SK-N-SH (cell line): ENCODE data around the gene CCL2. TPM values are rescaled to one million over a fixed set of nuclear protein-coding genes. Genes with fewer than 3 reads are reported as not detected.
A peak's percentile ranks its signal among the peaks of the same experiment; 100 is the strongest.

Experiments used
- CTCF ChIA-PET: fragments of 300-600, 350-600 bp; formaldehyde crosslinking; extraction: SDS; loops from one replicate; lab custom pipeline; 2021; lab: Yijun Ruan, JAX
- POLR2A ChIA-PET: fragments of 350-600 bp; sonication (Branson Sonifier 250); formaldehyde crosslinking; extraction: SDS; loops from one replicate; lab custom pipeline; 2020; ENCODE audit warnings: antibody characterized with exemption, inconsistent platforms; lab: Yijun Ruan, JAX
- DNase-seq: peaks from one replicate; pipeline ENCODE4 v3.0.0; 2012
- H2AFZ ChIP-seq: fragments of 200-600 bp; sonication (generic); 2 replicates; pipeline ENCODE4 v1.8.1; 2016; ENCODE audit warnings: antibody characterized with exemption, mild to moderate bottlenecking, low read depth
- H3F3A ChIP-seq: fragments of 200-600 bp; sonication (generic); replicated peaks from 2 replicates; pipeline ENCODE3; 2016; ENCODE audit warnings: antibody characterized with exemption, mild to moderate bottlenecking; ENCODE audit not compliant: insufficient read depth
- H3K27ac ChIP-seq, 2 experiments: fragments of 200-500 bp in 1 of 2; fragments of 200-600 bp in 1 of 2; sonication (Bioruptor generic) in 1 of 2; sonication (generic), shearing (Covaris generic) in 1 of 2; 2 replicates each; pipeline versions ENCODE4 v1.5.1 to v1.6.1; 2014 to 2016; ENCODE audit warnings: low read depth in 2 of 2, inconsistent platforms in 1 of 2, low read length in 1 of 2, mild to moderate bottlenecking in 1 of 2, mixed read lengths in 1 of 2
- H3K27me3 ChIP-seq: fragments of 200-600 bp; sonication (generic), shearing (Covaris generic); 2 replicates; pipeline ENCODE4 v1.6.1; 2016; ENCODE audit warnings: mixed run types; ENCODE audit not compliant: insufficient read depth
- H3K36me3 ChIP-seq, 2 experiments: fragments of 200-500 bp in 1 of 2; fragments of 200-600 bp in 1 of 2; sonication (Bioruptor generic) in 1 of 2; sonication (generic) in 1 of 2; replicated peaks in 1 of 2; 2 replicates each; pipeline versions ENCODE3 to v1.5.1; 2014 to 2016; ENCODE audit warnings: low read length in 1 of 2, mild to moderate bottlenecking in 1 of 2; ENCODE audit not compliant: insufficient read depth in 2 of 2, control insufficient read depth in 1 of 2
- H3K4me1 ChIP-seq, 2 experiments: fragments of 200-500 bp in 1 of 2; fragments of 200-600 bp in 1 of 2; sonication (Bioruptor generic) in 1 of 2; sonication (generic), shearing (Covaris generic) in 1 of 2; 2 replicates each; pipeline versions ENCODE4 v1.5.1 to v1.6.1; 2014 to 2016; ENCODE audit warnings: low read depth in 1 of 2, low read length in 1 of 2, mixed run types in 1 of 2; ENCODE audit not compliant: insufficient read depth in 2 of 2, control insufficient read depth in 1 of 2
- H3K4me2 ChIP-seq: fragments of 200-600 bp; sonication (generic), shearing (Covaris generic); 2 replicates; pipeline ENCODE4 v1.6.1; 2017; ENCODE audit warnings: mixed run types
- H3K4me3 ChIP-seq, 2 experiments: fragments of 200-500 bp in 1 of 2; fragments of 200-600 bp in 1 of 2; sonication (Bioruptor generic) in 1 of 2; sonication (generic), shearing (Covaris generic) in 1 of 2; 2 replicates each; pipeline versions ENCODE4 v1.5.1 to v1.8.1; 2014 to 2016; ENCODE audit warnings: low read depth in 2 of 2, inconsistent platforms in 1 of 2, low read length in 1 of 2, mild to moderate bottlenecking in 1 of 2, mixed read lengths in 1 of 2, moderate library complexity in 1 of 2
- H3K79me2 ChIP-seq: fragments of 200-600 bp; sonication (generic); 2 replicates; pipeline ENCODE4 v1.8.1; 2017; ENCODE audit warnings: mild to moderate bottlenecking; ENCODE audit not compliant: insufficient read depth
- H3K9ac ChIP-seq: fragments of 200-600 bp; sonication (generic); 2 replicates; pipeline ENCODE4 v1.6.1; 2017; ENCODE audit warnings: mixed run types
- H3K9me2 ChIP-seq: fragments of 200-600 bp; sonication (generic); 2 replicates; pipeline ENCODE4 v1.6.1; 2017; ENCODE audit warnings: mixed run types
- H3K9me3 ChIP-seq: fragments of 200-600 bp; sonication (generic); 2 replicates; pipeline ENCODE4 v1.6.1; 2017; ENCODE audit warnings: mixed run types, mild to moderate bottlenecking, moderate library complexity
- H4K20me1 ChIP-seq: fragments of 200-600 bp; sonication (generic); 2 replicates; pipeline ENCODE4 v1.6.1; 2017; ENCODE audit warnings: mild to moderate bottlenecking, mixed run types; ENCODE audit not compliant: insufficient read depth
- CHD2 ChIP-seq: fragments of 150-350 bp; IDR thresholded peaks from 2 replicates; pipeline ENCODE4 v1.6.1; 2018; ENCODE audit warnings: low read length; ENCODE audit not compliant: partially characterized antibody
- ELF1 ChIP-seq: IDR thresholded peaks from 2 replicates; pipeline ENCODE4 v1.4.0; 2012
- EP300 ChIP-seq, 2 experiments: IDR thresholded peaks; 2 replicates each; pipeline versions ENCODE4 v1.4.0 to v1.6.1; 2012; ENCODE audit warnings: borderline replicate concordance in 1 of 2, low read depth in 1 of 2, low read length in 1 of 2
- EZH2phosphoT487 ChIP-seq: fragments of 200-600 bp; sonication (generic); IDR thresholded peaks from 2 replicates; pipeline ENCODE4 v1.6.1; 2017; ENCODE audit warnings: low read depth, mixed run types, mild to moderate bottlenecking, antibody characterized with exemption, moderate library complexity, borderline replicate concordance
- FOSL2 ChIP-seq: IDR thresholded peaks from 2 replicates; pipeline ENCODE4 v1.4.0; 2012; ENCODE audit warnings: low read depth, mild to moderate bottlenecking, moderate library complexity, borderline replicate concordance
- FOXM1 ChIP-seq: IDR thresholded peaks from 2 replicates; pipeline ENCODE4 v1.4.0; 2012; ENCODE audit warnings: low read depth, mild to moderate bottlenecking
- GATA2 ChIP-seq: sonication (generic); formaldehyde crosslinking; IDR thresholded peaks from 2 replicates; pipeline ENCODE4 v1.5.0; 2020; ENCODE audit warnings: mild to moderate bottlenecking, missing genetic modification reagents
- JUND ChIP-seq: IDR thresholded peaks from 2 replicates; pipeline ENCODE4 v1.4.0; 2012
- MEF2A ChIP-seq: IDR thresholded peaks from 2 replicates; pipeline ENCODE4 v1.4.0; 2012; ENCODE audit warnings: low read depth, borderline replicate concordance
- MXI1 ChIP-seq: IDR thresholded peaks from 2 replicates; pipeline ENCODE4 v1.6.1; 2012; ENCODE audit warnings: mild to moderate bottlenecking, low read depth, low read length, improper control_type of control experiment
- NRF1 ChIP-seq: IDR thresholded peaks from 2 replicates; pipeline ENCODE4 v1.6.1; 2012; ENCODE audit warnings: low read depth, mild to moderate bottlenecking, low read length
- POLR2AphosphoS5 ChIP-seq: IDR thresholded peaks from 2 replicates; pipeline ENCODE4 v1.6.1; 2012; ENCODE audit warnings: low read depth, low read length
- RAD21 ChIP-seq: IDR thresholded peaks from 2 replicates; pipeline ENCODE4 v1.6.1; 2012; ENCODE audit warnings: mild to moderate bottlenecking, low read length
- RCOR1 ChIP-seq: fragments of 150-350 bp; IDR thresholded peaks from 2 replicates; pipeline ENCODE4 v1.6.1; 2017; ENCODE audit warnings: antibody characterized with exemption, low read length
- RFX5 ChIP-seq: IDR thresholded peaks from 2 replicates; pipeline ENCODE4 v1.6.1; 2012; ENCODE audit warnings: mild to moderate bottlenecking, improper control_type of control experiment, low read length
- SIN3A ChIP-seq: IDR thresholded peaks from 2 replicates; pipeline ENCODE4 v1.6.1; 2012; ENCODE audit warnings: low read depth, mild to moderate bottlenecking, low read length, moderate library complexity, borderline replicate concordance
- SMC3 ChIP-seq: IDR thresholded peaks from 2 replicates; pipeline ENCODE4 v1.6.1; 2012; ENCODE audit warnings: low read depth, low read length, improper control_type of control experiment
- TCF12 ChIP-seq: IDR thresholded peaks from 2 replicates; pipeline ENCODE4 v1.4.0; 2012
- TEAD4 ChIP-seq: IDR thresholded peaks from 2 replicates; pipeline ENCODE4 v1.4.0; 2012; ENCODE audit warnings: mild to moderate bottlenecking, borderline replicate concordance; ENCODE audit not compliant: insufficient read depth
- USF1 ChIP-seq: IDR thresholded peaks from 2 replicates; pipeline ENCODE4 v1.4.0; 2012; ENCODE audit warnings: low read depth, borderline replicate concordance
- YY1 ChIP-seq: IDR thresholded peaks from 2 replicates; pipeline ENCODE4 v1.4.0; 2012; ENCODE audit warnings: low read depth, mild to moderate bottlenecking
- WGBS: methylation state at CpG from one replicate; pipeline ENCODE4 v1.1.6; 2017; ENCODE audit warnings: low lambda C conversion rate; 5-methylcytosine and 5-hydroxymethylcytosine counted together
- polyA plus RNA-seq, 3 experiments: library from polyadenylated mRNA; depleted of rRNA; stranded (reverse); fragments of >200 nt; gene quantifications; 2 replicates each; pipeline ENCODE4 v1.2.3, GENCODE V29; 2012
- TF ChIP-seq, protein P1 (sequence below): IDR thresholded peaks from 2 replicates; pipeline ENCODE4 v1.4.0; 2012; ENCODE audit warnings: low read depth
- TF ChIP-seq, protein P2 (sequence below): fragments of 150-350 bp; IDR thresholded peaks from 2 replicates; pipeline ENCODE4 v1.6.1; 2017; ENCODE audit warnings: antibody characterized with exemption, low read length, low read depth, borderline replicate concordance
- TF ChIP-seq, protein P3 (sequence below): fragments of 150-350 bp; IDR thresholded peaks from 2 replicates; pipeline ENCODE4 v1.6.1; 2016; ENCODE audit warnings: mild to moderate bottlenecking, low read depth, low read length
- TF ChIP-seq, protein P4 (sequence below): IDR thresholded peaks from 2 replicates; pipeline ENCODE4 v1.4.0; 2012; ENCODE audit warnings: low read depth, borderline replicate concordance
- TF ChIP-seq, protein P5 (sequence below): IDR thresholded peaks from 2 replicates; pipeline ENCODE4; 2012
- TF ChIP-seq, protein P6 (sequence below): fragments of 200-600 bp; sonication (generic); IDR thresholded peaks from 2 replicates; pipeline ENCODE4 v1.6.1; 2017; ENCODE audit warnings: antibody characterized with exemption, mild to moderate bottlenecking, moderate library complexity

Gene CCL2
- polyA plus RNA-seq, 1 of the 3 experiments (the other 2 are of a cell fraction), result 210 TPM

DNA sequence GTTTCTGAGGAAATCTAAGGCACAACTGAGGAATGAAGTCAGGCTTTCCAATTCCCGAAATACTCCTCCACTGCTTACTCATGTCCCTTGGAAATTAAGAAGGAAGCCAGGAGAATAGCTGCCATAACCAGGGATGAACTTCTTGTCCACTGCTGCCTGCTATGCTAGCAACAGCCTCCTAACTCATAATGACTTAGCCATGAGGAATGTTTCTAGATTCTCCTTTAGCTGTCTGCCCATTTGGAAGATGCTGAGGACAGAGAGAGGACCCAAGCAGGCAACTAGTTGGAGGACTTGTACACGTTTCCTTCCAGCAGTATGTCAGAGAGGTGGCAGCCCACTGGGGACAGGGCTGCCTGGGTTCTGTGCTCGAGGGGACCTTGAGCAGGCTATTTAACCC lies 939 bp upstream of the CCL2 start:
- H3K27me3 ChIP-seq, result no peaks in the 10 kb centered on the region
- peaks cover 0 to 6% of the 10 kb centered on the region in 2 experiments for H3K36me3 ChIP-seq
- H3K27ac ChIP-seq, result peak overlapping the region; percentile 68 to 98
- peaks cover 8% of the 10 kb centered on the region; the same call in 1 of the 2 replicates for H3K79me2 ChIP-seq
- H3K9me3 ChIP-seq, result no peaks in the 10 kb centered on the region
- DNase-seq, result no peak
- no peaks in the 10 kb centered on the region for H3K9me2 ChIP-seq
- H2AFZ ChIP-seq, result no peak overlapping the region
- POLR2A ChIA-PET, result no interaction called here
- H3K4me1 ChIP-seq, result peaks cover 38 to 46% of the 10 kb centered on the region in 2 experiments
- peaks cover 55% of the 10 kb centered on the region for H3F3A ChIP-seq
- peak overlapping the region; percentile 89 for H3K4me2 ChIP-seq
- WGBS, result 23% methylated on average over 3 of the region's 3 CpGs
- no peaks in the 10 kb centered on the region for H4K20me1 ChIP-seq
- H3K4me3 ChIP-seq, result peak overlapping the region in 1 of 2 experiments; percentile 67; a peak in 3 of 4 replicates
- CTCF ChIA-PET, result interaction anchor here (2.4 kb wide), 1 partner anchor 107 kb away, joined by 8 read pairs; no protein-coding TSS in a partner anchor
- peak overlapping the region; percentile 81 for H3K9ac ChIP-seq
- TF ChIP-seq RAD21 (no peak), MEF2A (no peak), SIN3A (no peak), YY1 (peak; percentile 61; the same call in 1 of the 2 replicates), POLR2AphosphoS5 (no peak), FOXM1 (no peak), RCOR1 (no peak), TEAD4 (peak; percentile 38; the same call in 1 of the 2 replicates), MXI1 (no peak), JUND (peak; percentile 73), RFX5 (no peak), TCF12 (peak; percentile 43; the same call in 1 of the 2 replicates), ELF1 (peak; percentile 22; the same call in 1 of the 2 replicates), EZH2phosphoT487 (no peak), GATA2 (CRISPR knock-in tag) (no peak), CHD2 (no peak), SMC3 (no peak), NRF1 (no peak), FOSL2 (peak; percentile 67; the same call in 1 of the 2 replicates), EP300 (IDR thresholded peaks at IDR 0.05; ENCODE audit: borderline replicate concordance in 1 of 2, low read depth in 1 of 2, low read length in 1 of 2) (no peak; a peak in 1 of 4 replicates), USF1 (no peak)
- TF ChIP-seq, protein P1, sequence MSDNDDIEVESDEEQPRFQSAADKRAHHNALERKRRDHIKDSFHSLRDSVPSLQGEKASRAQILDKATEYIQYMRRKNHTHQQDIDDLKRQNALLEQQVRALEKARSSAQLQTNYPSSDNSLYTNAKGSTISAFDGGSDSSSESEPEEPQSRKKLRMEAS, result 0 out of 2 replicates have a peak, but pooled peaks have one; percentile 5
- TF ChIP-seq, protein P2, sequence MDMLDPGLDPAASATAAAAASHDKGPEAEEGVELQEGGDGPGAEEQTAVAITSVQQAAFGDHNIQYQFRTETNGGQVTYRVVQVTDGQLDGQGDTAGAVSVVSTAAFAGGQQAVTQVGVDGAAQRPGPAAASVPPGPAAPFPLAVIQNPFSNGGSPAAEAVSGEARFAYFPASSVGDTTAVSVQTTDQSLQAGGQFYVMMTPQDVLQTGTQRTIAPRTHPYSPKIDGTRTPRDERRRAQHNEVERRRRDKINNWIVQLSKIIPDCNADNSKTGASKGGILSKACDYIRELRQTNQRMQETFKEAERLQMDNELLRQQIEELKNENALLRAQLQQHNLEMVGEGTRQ, result no peak
- TF ChIP-seq, protein P3, sequence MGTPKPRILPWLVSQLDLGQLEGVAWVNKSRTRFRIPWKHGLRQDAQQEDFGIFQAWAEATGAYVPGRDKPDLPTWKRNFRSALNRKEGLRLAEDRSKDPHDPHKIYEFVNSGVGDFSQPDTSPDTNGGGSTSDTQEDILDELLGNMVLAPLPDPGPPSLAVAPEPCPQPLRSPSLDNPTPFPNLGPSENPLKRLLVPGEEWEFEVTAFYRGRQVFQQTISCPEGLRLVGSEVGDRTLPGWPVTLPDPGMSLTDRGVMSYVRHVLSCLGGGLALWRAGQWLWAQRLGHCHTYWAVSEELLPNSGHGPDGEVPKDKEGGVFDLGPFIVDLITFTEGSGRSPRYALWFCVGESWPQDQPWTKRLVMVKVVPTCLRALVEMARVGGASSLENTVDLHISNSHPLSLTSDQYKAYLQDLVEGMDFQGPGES, result no peak
- TF ChIP-seq, protein P4, sequence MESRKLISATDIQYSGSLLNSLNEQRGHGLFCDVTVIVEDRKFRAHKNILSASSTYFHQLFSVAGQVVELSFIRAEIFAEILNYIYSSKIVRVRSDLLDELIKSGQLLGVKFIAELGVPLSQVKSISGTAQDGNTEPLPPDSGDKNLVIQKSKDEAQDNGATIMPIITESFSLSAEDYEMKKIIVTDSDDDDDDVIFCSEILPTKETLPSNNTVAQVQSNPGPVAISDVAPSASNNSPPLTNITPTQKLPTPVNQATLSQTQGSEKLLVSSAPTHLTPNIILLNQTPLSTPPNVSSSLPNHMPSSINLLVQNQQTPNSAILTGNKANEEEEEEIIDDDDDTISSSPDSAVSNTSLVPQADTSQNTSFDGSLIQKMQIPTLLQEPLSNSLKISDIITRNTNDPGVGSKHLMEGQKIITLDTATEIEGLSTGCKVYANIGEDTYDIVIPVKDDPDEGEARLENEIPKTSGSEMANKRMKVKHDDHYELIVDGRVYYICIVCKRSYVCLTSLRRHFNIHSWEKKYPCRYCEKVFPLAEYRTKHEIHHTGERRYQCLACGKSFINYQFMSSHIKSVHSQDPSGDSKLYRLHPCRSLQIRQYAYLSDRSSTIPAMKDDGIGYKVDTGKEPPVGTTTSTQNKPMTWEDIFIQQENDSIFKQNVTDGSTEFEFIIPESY, result no peak
- TF ChIP-seq, protein P5, sequence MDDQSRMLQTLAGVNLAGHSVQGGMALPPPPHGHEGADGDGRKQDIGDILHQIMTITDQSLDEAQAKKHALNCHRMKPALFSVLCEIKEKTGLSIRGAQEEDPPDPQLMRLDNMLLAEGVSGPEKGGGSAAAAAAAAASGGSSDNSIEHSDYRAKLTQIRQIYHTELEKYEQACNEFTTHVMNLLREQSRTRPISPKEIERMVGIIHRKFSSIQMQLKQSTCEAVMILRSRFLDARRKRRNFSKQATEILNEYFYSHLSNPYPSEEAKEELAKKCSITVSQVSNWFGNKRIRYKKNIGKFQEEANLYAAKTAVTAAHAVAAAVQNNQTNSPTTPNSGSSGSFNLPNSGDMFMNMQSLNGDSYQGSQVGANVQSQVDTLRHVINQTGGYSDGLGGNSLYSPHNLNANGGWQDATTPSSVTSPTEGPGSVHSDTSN, result peak; percentile 59
- TF ChIP-seq, protein P6, sequence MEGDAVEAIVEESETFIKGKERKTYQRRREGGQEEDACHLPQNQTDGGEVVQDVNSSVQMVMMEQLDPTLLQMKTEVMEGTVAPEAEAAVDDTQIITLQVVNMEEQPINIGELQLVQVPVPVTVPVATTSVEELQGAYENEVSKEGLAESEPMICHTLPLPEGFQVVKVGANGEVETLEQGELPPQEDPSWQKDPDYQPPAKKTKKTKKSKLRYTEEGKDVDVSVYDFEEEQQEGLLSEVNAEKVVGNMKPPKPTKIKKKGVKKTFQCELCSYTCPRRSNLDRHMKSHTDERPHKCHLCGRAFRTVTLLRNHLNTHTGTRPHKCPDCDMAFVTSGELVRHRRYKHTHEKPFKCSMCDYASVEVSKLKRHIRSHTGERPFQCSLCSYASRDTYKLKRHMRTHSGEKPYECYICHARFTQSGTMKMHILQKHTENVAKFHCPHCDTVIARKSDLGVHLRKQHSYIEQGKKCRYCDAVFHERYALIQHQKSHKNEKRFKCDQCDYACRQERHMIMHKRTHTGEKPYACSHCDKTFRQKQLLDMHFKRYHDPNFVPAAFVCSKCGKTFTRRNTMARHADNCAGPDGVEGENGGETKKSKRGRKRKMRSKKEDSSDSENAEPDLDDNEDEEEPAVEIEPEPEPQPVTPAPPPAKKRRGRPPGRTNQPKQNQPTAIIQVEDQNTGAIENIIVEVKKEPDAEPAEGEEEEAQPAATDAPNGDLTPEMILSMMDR, result no peak
